ENCODE results near the gene ABLIM3. TPM values are rescaled to one million over a fixed set of nuclear protein-coding genes. Genes with fewer than 3 reads are reported as not detected.

Gene ABLIM3
- total and polyA plus RNA-seq, 2 of the 13 experiments (the other 11 are each of a cell fraction or from before 2014, with no cell fraction given): 0.53 to 6.3 TPM

DNA sequence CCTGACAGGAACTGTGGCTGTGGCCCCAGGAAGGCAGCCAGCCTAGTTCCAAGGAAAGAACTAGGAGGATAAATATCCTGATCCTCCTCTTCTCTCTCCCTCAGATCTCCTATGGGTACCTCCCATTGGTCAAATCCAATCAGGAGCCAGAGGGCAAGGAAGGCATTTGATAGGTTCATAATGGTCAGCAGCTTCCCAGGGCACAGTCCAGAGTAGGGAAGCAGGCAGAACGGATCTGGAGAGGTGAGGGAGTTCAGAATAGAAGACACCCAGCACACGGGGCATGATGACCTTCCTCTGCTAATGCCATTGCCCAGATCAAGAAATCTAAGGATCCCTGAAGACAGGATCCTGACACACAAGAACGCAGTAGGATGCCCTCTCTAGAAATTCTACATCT lies 8.6 kb downstream of the ABLIM3 start:
- WGBS (ENCODE audit: low lambda C conversion rate): 38% methylated on average over 3 of the region's 3 CpGs
- TF ChIP-seq POLR2A (IDR thresholded peaks at IDR 0.05; ENCODE audit: insufficient read depth in 1 of 2, low read depth in 2 of 2, low read length in 2 of 2): 0 out of 4 replicates have a peak, but pooled peaks of 1 of the 2 experiments have one; percentile 24
- TF ChIP-seq, protein P1, sequence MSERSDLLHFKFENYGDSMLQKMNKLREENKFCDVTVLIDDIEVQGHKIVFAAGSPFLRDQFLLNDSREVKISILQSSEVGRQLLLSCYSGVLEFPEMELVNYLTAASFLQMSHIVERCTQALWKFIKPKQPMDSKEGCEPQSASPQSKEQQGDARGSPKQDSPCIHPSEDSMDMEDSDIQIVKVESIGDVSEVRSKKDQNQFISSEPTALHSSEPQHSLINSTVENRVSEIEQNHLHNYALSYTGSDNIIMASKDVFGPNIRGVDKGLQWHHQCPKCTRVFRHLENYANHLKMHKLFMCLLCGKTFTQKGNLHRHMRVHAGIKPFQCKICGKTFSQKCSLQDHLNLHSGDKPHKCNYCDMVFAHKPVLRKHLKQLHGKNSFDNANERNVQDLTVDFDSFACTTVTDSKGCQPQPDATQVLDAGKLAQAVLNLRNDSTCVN (CRISPR knock-in tag; IDR thresholded peaks at IDR 0.05; ENCODE audit: borderline replicate concordance): peak; percentile 91
- no peak for TF ChIP-seq MED1 (CRISPR knock-in tag; IDR thresholded peaks at IDR 0.05)
- TF ChIP-seq SIX4 (CRISPR knock-in tag; IDR thresholded peaks at IDR 0.05): no peak
- no TSS peak for BruUV-seq (replicated peaks)
- in situ Hi-C loops (cut with HindIII; ENCODE audit: extremely low pct_ligation_motif_present, low pct_unique_long_range_greater_than_20kb): loop anchor here (25.0 kb wide), 1 partner anchor 412 kb away; the partner anchor contains the start of gene CSNK1A1
- no peaks in the 10 kb centered on the region for H3K27me3 ChIP-seq (ENCODE audit: control insufficient read depth in 1 of 2, insufficient read depth in 2 of 2, low read length in 2 of 2)
- H3K9me3 ChIP-seq (ENCODE audit: low read length): no peaks in the 10 kb centered on the region
- CTCF ChIA-PET (ENCODE audit: low intra/inter-chr PET ratio, low total read pairs): interaction anchor here (1.2 kb wide), 1 partner anchor 9 kb away, joined by 3 read pairs; the partner anchor contains the start of gene ABLIM3
- peaks cover 83% of the 10 kb centered on the region for H3K4me1 ChIP-seq (ENCODE audit: insufficient read depth, low read length)
- peak overlapping the region; percentile 45; the same call in 1 of the 2 replicates for H3K9ac ChIP-seq (ENCODE audit: insufficient read depth, low read depth, low read length)
- no peaks in the 10 kb centered on the region for H4K20me1 ChIP-seq (ENCODE audit: insufficient read depth, low read length)
- no peak overlapping the region for H2AFZ ChIP-seq (ENCODE audit: low read length)
- no peak overlapping the region for H3K4me3 ChIP-seq (replicated peaks in 1 of 3; ENCODE audit: insufficient read depth in 1 of 3, low read depth in 2 of 3, low read length in 3 of 3)
- H3K27ac ChIP-seq (ENCODE audit: extremely low read length, insufficient read depth, low read length): peak overlapping the region; percentile 4
- intact Hi-C loops (cut with micrococcal nuclease; ENCODE audit: unreplicated experiment): loop anchor here (10.0 kb wide), 1 partner anchor 415 kb away; no protein-coding TSS in a partner anchor
- ATAC-seq (no peak), FAIRE-seq (no peak), DNase-seq (ENCODE audit: low spot score) (no peak)
- no peak overlapping the region for H3K4me2 ChIP-seq (ENCODE audit: low read depth, low read length)
- POLR2A ChIA-PET: interaction anchor here (1.4 to 8.0 kb wide), 3 partner anchors 8 to 24 kb away, joined by 3 to 89 read pairs (median 74); no protein-coding TSS in a partner anchor
- H3K79me2 ChIP-seq (ENCODE audit: insufficient read depth, low read length): no peaks in the 10 kb centered on the region
- H3K36me3 ChIP-seq (replicated peaks in 1 of 2; ENCODE audit: control insufficient read depth in 1 of 2, insufficient read depth in 2 of 2, low read length in 2 of 2): no peaks in the 10 kb centered on the region

DNA sequence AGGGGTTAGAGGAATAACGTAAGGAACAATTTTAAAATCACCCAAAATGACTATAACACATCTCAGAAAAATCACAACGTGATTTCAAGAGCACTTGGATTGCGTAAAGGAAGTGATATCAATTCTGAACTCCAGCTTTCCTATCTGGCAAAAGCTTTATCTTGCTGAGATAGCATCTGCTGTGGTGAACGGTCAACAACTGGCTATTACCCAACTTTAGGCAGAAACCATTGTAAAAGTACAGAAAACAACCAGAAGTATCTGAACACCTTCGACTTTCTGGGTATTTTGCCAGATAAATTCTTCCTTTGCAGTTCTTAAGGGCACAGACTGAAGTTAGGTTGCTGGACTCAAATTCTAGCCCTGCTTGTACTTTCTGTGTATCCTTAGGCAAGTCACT lies 9.2 kb downstream of the ABLIM3 start:
- H3K4me1 ChIP-seq (ENCODE audit: insufficient read depth, low read length): peaks cover 83% of the 10 kb centered on the region
- no peak overlapping the region for H3K4me3 ChIP-seq (replicated peaks in 1 of 3; ENCODE audit: insufficient read depth in 1 of 3, low read depth in 2 of 3, low read length in 3 of 3)
- H3K9ac ChIP-seq (ENCODE audit: insufficient read depth, low read depth, low read length): no peak overlapping the region
- DNase-seq (ENCODE audit: low spot score) (no peak), FAIRE-seq (no peak), ATAC-seq (no peak)
- intact Hi-C loops (cut with micrococcal nuclease; ENCODE audit: unreplicated experiment) (no loop called here), in situ Hi-C loops (cut with HindIII; ENCODE audit: extremely low pct_ligation_motif_present, low pct_unique_long_range_greater_than_20kb) (no loop called here)
- no peaks in the 10 kb centered on the region for H4K20me1 ChIP-seq (ENCODE audit: insufficient read depth, low read length)
- no peaks in the 10 kb centered on the region for H3K36me3 ChIP-seq (replicated peaks in 1 of 2; ENCODE audit: control insufficient read depth in 1 of 2, insufficient read depth in 2 of 2, low read length in 2 of 2)
- BruUV-seq (replicated peaks): no TSS peak
- H3K27me3 ChIP-seq (ENCODE audit: control insufficient read depth in 1 of 2, insufficient read depth in 2 of 2, low read length in 2 of 2): no peaks in the 10 kb centered on the region
- ChIA-PET CTCF (ENCODE audit: low intra/inter-chr PET ratio, low total read pairs) (interaction anchor here (1.2 kb wide), 1 partner anchor 10 kb away, joined by 3 read pairs; the partner anchor contains the start of gene ABLIM3), POLR2A (interaction anchor here (1.4 to 8.0 kb wide), 3 partner anchors 8 to 24 kb away, joined by 3 to 89 read pairs (median 74); no protein-coding TSS in a partner anchor)
- 32% methylated on average over 5 of the region's 5 CpGs for WGBS (ENCODE audit: low lambda C conversion rate)
- H3K4me2 ChIP-seq (ENCODE audit: low read depth, low read length): no peak overlapping the region
- TF ChIP-seq CEBPB (IDR thresholded peaks at IDR 0.05; ENCODE audit: borderline replicate concordance, low read depth, low read length) (peak; percentile 16; the same call in 1 of the 2 replicates), CEBPG (CRISPR knock-in tag; IDR thresholded peaks at IDR 0.05) (peak; percentile 65; the same call in 1 of the 2 replicates), ZNF691 (CRISPR knock-in tag; IDR thresholded peaks at IDR 0.05; ENCODE audit: borderline replicate concordance, low read depth) (no peak)
- no peak overlapping the region for H2AFZ ChIP-seq (ENCODE audit: low read length)
- peak overlapping the region; percentile 4 for H3K27ac ChIP-seq (ENCODE audit: extremely low read length, insufficient read depth, low read length)
- H3K9me3 ChIP-seq (ENCODE audit: low read length): no peaks in the 10 kb centered on the region
- H3K79me2 ChIP-seq (ENCODE audit: insufficient read depth, low read length): no peaks in the 10 kb centered on the region
